HepG2 (cell line): ENCODE measurements around the gene ADAMTS16. TPM values are rescaled to one million over a fixed set of nuclear protein-coding genes. Genes with fewer than 3 reads are reported as not detected.

Experiments
- ATAC-seq: fragments of 200-7000 bp; cut with Tn5 transposase; 3 replicates; pipeline ENCODE4 v1.9.1; 2020; ENCODE audit warnings: mild to moderate bottlenecking, moderate library complexity
- BruUV-seq: library from RNA; stranded (reverse); fragments of 400-500 nt; replicated peaks from 2 replicates; lab custom pipeline; 2021; lab: Mats Ljungman, UMichigan
- CTCF ChIA-PET: fragments of 300-600 bp; formaldehyde crosslinking; extraction: SDS; loops from one replicate; lab custom pipeline; 2021; ENCODE audit warnings: low total read pairs, inconsistent platforms, low intra/inter-chr PET ratio; lab: Yijun Ruan, JAX
- POLR2A ChIA-PET: fragments of 350-600 bp; sonication (Branson Sonifier 250); formaldehyde crosslinking; loops from one replicate; lab custom pipeline; 2020; ENCODE audit warnings: antibody characterized with exemption, inconsistent platforms; lab: Yijun Ruan, JAX
- DNase-seq: peaks from one replicate; pipeline ENCODE4 v3.0.0-alpha.2; 2015; ENCODE audit warnings: low spot score
- FAIRE-seq: peaks from 3 replicates; lab custom pipeline; 2011; peaks lifted over from hg19 to GRCh38; lab: Jason Lieb, UNC
- H2AFZ ChIP-seq: one replicate; pipeline ENCODE4 v1.6.1; 2011; ENCODE audit warnings: low read length, inconsistent platforms
- H3K27ac ChIP-seq: fragments of 300-600 bp; 3 replicates; pipeline ENCODE4 v1.8.0; 2011; ENCODE audit warnings: mixed run types, mild to moderate bottlenecking, mixed read lengths, low read length, inconsistent platforms; ENCODE audit not compliant: insufficient read depth; ENCODE audit errors: extremely low read length
- H3K27me3 ChIP-seq, 2 experiments: fragments of 200-600 bp in 1 of 2; 2 replicates in 1 of 2; 3 replicates in 1 of 2; pipeline versions ENCODE4 v1.6.0 to v1.8.0; 2011; ENCODE audit warnings: low read length in 2 of 2, mild to moderate bottlenecking in 2 of 2, moderate library complexity in 2 of 2, inconsistent platforms in 1 of 2; ENCODE audit not compliant: insufficient read depth in 2 of 2, control insufficient read depth in 1 of 2
- H3K36me3 ChIP-seq, 2 experiments: fragments of 200-600 bp in 1 of 2; replicated peaks in 1 of 2; 2 replicates in 1 of 2; 3 replicates in 1 of 2; pipeline versions ENCODE4 v1.5.1 to v1.8.0; 2011; ENCODE audit warnings: low read length in 2 of 2, inconsistent platforms in 1 of 2; ENCODE audit not compliant: insufficient read depth in 2 of 2, control insufficient read depth in 1 of 2
- H3K4me1 ChIP-seq: 2 replicates; pipeline ENCODE4 v1.5.1; 2012; ENCODE audit warnings: low read length, inconsistent platforms; ENCODE audit not compliant: insufficient read depth
- H3K4me2 ChIP-seq: 2 replicates; pipeline ENCODE4 v1.6.0; 2011; ENCODE audit warnings: low read depth, low read length, inconsistent platforms
- H3K4me3 ChIP-seq, 3 experiments: fragments of 200-600 bp in 1 of 3; sonication (generic), shearing (Covaris generic) in 1 of 3; replicated peaks in 1 of 3; 2 replicates each; pipeline ENCODE4 v1.5.1; 2011 to 2016; ENCODE audit warnings: low read length in 3 of 3, inconsistent platforms in 2 of 3, low read depth in 2 of 3, mild to moderate bottlenecking in 2 of 3, control low read depth in 1 of 3, mixed read lengths in 1 of 3; ENCODE audit not compliant: insufficient read depth in 1 of 3
- H3K79me2 ChIP-seq: one replicate; pipeline ENCODE4 v1.6.1; 2011; ENCODE audit warnings: low read length, inconsistent platforms; ENCODE audit not compliant: insufficient read depth
- H3K9ac ChIP-seq: 2 replicates; pipeline ENCODE4 v1.6.0; 2011; ENCODE audit warnings: mild to moderate bottlenecking, low read depth, low read length, inconsistent platforms; ENCODE audit not compliant: insufficient read depth
- H3K9me3 ChIP-seq: 2 replicates; pipeline ENCODE4 v1.5.1; 2012; ENCODE audit warnings: mild to moderate bottlenecking, low read length
- H4K20me1 ChIP-seq: 2 replicates; pipeline ENCODE4 v1.6.0; 2011; ENCODE audit warnings: inconsistent platforms, mild to moderate bottlenecking, low read length, moderate library complexity; ENCODE audit not compliant: insufficient read depth
- HNF1A ChIP-seq, 2 experiments: sonication (generic) in 1 of 2; formaldehyde crosslinking in 1 of 2; IDR thresholded peaks; 2 replicates each; pipeline versions ENCODE4 v1.4.0 to v1.6.1; 2016 to 2020; ENCODE audit warnings: borderline replicate concordance in 1 of 2, low read depth in 1 of 2, mild to moderate bottlenecking in 1 of 2, missing genetic modification reagents in 1 of 2
- IRF2 ChIP-seq: IDR thresholded peaks from 2 replicates; pipeline ENCODE4 v1.6.1; 2018; ENCODE audit warnings: missing genetic modification reagents, missing compliant biosample characterization
- MIXL1 ChIP-seq: IDR thresholded peaks from 2 replicates; pipeline ENCODE4 v1.6.1; 2016
- POGZ ChIP-seq: sonication (generic); formaldehyde crosslinking; IDR thresholded peaks from 2 replicates; pipeline ENCODE4 v1.4.0; 2020; ENCODE audit warnings: mild to moderate bottlenecking, missing genetic modification reagents
- SKIL ChIP-seq: sonication (generic); formaldehyde crosslinking; IDR thresholded peaks from 2 replicates; pipeline ENCODE4 v1.8.0; 2022; ENCODE audit warnings: missing genetic modification reagents, mild to moderate bottlenecking, moderate library complexity, borderline replicate concordance
- ZNF691 ChIP-seq: sonication (generic); formaldehyde crosslinking; IDR thresholded peaks from 2 replicates; pipeline ENCODE4 v1.4.0; 2020; ENCODE audit warnings: missing genetic modification reagents, low read depth, mild to moderate bottlenecking, borderline replicate concordance
- WGBS: methylation state at CpG from one replicate; pipeline ENCODE4 v1.1.6; 2017; ENCODE audit warnings: low lambda C conversion rate; 5-methylcytosine and 5-hydroxymethylcytosine counted together
- in situ Hi-C: cut with HindIII; loops from 2 replicates; pipeline ENCODE4 v1.10.0; 2017; ENCODE audit warnings: low pct_unique_long_range_greater_than_20kb; ENCODE audit not compliant: extremely low pct_ligation_motif_present
- intact Hi-C: fragments of 100-400 bp; cut with micrococcal nuclease; formaldehyde crosslinking; loops from one replicate; pipeline ENCODE4 v1.10.0; 2022; ENCODE audit not compliant: unreplicated experiment
- polyA plus RNA-seq, 8 experiments: library from polyadenylated mRNA; depleted of rRNA in 3 of 8; stranded (reverse) in 7 of 8; unstranded in 1 of 8; fragments of >200 nt; fragmentation: Illumina TruSeq in 4 of 8; extraction: Trizol in 4 of 8; gene quantifications; 2 replicates each; pipeline versions ENCODE4 v1.2.1 to v1.2.3, GENCODE V29; 2011 to 2016; ENCODE audit warnings: low read depth in 4 of 8, missing spikeins in 1 of 8, mixed read lengths in 1 of 8; ENCODE audit not compliant: insufficient read depth in 1 of 8
- total RNA-seq, 5 experiments: library from RNA; depleted of rRNA; stranded (reverse); fragments of >200 nt; fragmentation: Illumina TruSeq; extraction: Trizol; gene quantifications; 2 replicates each; pipeline ENCODE4 v1.2.3, GENCODE V29; 2016; ENCODE audit warnings: low read depth in 1 of 5

Gene ADAMTS16
- total and polyA plus RNA-seq, 2 of the 13 experiments (the other 11 are each of a cell fraction or from before 2014, with no cell fraction given), result 0.02 to 0.03 TPM

- TF ChIP-seq HNF1A (IDR thresholded peaks at IDR 0.05; ENCODE audit: low read depth) (no peak), HNF1A (CRISPR knock-in tag; IDR thresholded peaks at IDR 0.05; ENCODE audit: borderline replicate concordance) (no peak), IRF2 (CRISPR knock-in tag) (no peak), MIXL1 (0 out of 2 replicates have a peak, but pooled peaks have one; percentile 39), POGZ (no peak)
Measured at GRCh38 chr5:5313101-5313635, 173.0 kb downstream of the ADAMTS16 start (continued).

- Histone ChIP-seq H3K4me1 (peaks cover 20% of the 10 kb centered on the region), H3K27me3 (peaks cover 0 to 3% of the 10 kb centered on the region in 2 experiments; a peak in 2 of 5 replicates), H3K79me2 (no peaks in the 10 kb centered on the region), H3K9ac (no peak overlapping the region), H4K20me1 (no peaks in the 10 kb centered on the region), H3K36me3 (no peaks in the 10 kb centered on the region), H2AFZ (no peak overlapping the region), H3K4me2 (no peak overlapping the region), H3K9me3 (no peaks in the 10 kb centered on the region), H3K27ac (no peak overlapping the region), H3K4me3 (no peak overlapping the region)
- in situ Hi-C loops, result no loop called here
- FAIRE-seq (no peak), DNase-seq (no peak), ATAC-seq (no peak)
- POLR2A ChIA-PET, result no interaction called here
- no TSS peak for BruUV-seq
- TF ChIP-seq SKIL (CRISPR knock-in tag) (no peak), ZNF691 (no peak)
- intact Hi-C loops, result no loop called here
- 64% methylated on average over 3 of the region's 3 CpGs for WGBS
- CTCF ChIA-PET, result no interaction called here
Measured at GRCh38 chr5:5314166-5314565, 174.0 kb downstream of the ADAMTS16 start.
